Measurements from ENCODE around the gene HOXA6. TPM values are rescaled to one million over a fixed set of nuclear protein-coding genes. Genes with fewer than 3 reads are reported as not detected.

HOXA6 gene
- total and polyA plus RNA-seq, 2 donors (not counting 1 experiment from before 2014, with no cell fraction given), result 0.18 to 0.49 TPM

- peak overlapping the region in 3 of 5 experiments; percentile 2 to 30 (median 27) for H3K4me3 ChIP-seq (ENCODE audit: control extremely low read depth in 1 of 5, extremely low read depth in 1 of 5, insufficient read depth in 1 of 5, low read depth in 2 of 5, low read length in 4 of 5)
Measured at GRCh38 chr7:27148031-27148755, 619 bp upstream of the HOXA6 start.

More at GRCh38 chr7:27148031-27148755, 619 bp upstream of the HOXA6 start:
- Mint-ChIP-seq H3K4me3 (peak overlapping the region; percentile 80), H3K9me3 (ENCODE audit: insufficient read depth) (no peaks in the 10 kb centered on the region), H3K27me3 (peaks cover 62% of the 10 kb centered on the region), H3K27ac (peak overlapping the region; percentile 20), H3K4me1 (peaks cover 33% of the 10 kb centered on the region)
- no peak overlapping the region for H2AFZ ChIP-seq (ENCODE audit: insufficient read depth, low read depth, low read length, poor library complexity, severe bottlenecking)
- intact Hi-C loops (cut with micrococcal nuclease), result no loop called here
- CTCF ChIA-PET, result interaction anchor here (0.7 to 6.9 kb wide), 11 partner anchors 14 to 752 kb away, joined by 3 to 52 read pairs (median 4); no protein-coding TSS in a partner anchor
- H3K79me2 ChIP-seq (ENCODE audit: control insufficient read depth, insufficient read depth, low read length), result no peaks in the 10 kb centered on the region
- peaks cover 48 to 55% of the 10 kb centered on the region in 2 donors for H3K4me1 ChIP-seq (ENCODE audit: control insufficient read depth in 2 of 2, insufficient read depth in 2 of 2, low read length in 2 of 2)
- peak overlapping the region; percentile 50 for H3K9ac ChIP-seq (ENCODE audit: low read length)
- TF ChIP-seq CTCF (IDR thresholded peaks at IDR 0.05), result no peak
- TF ChIP-seq EZH2 (IDR thresholded peaks at IDR 0.05; ENCODE audit: borderline replicate concordance, insufficient read depth, low read depth, low read length, poor library complexity, severe bottlenecking), result no peak
- POLR2A ChIA-PET, result interaction anchor here (0.6 kb wide), 1 partner anchor 1289 kb away, joined by 6 read pairs; no protein-coding TSS in a partner anchor
- peaks cover 7% of the 10 kb centered on the region for H4K20me1 ChIP-seq (ENCODE audit: control insufficient read depth, insufficient read depth, low read length, poor library complexity, severe bottlenecking)
- peaks cover 0 to 82% (median 0%) of the 10 kb centered on the region in 3 donors for H3K9me3 ChIP-seq (ENCODE audit: control extremely low read depth in 1 of 3, control insufficient read depth in 2 of 3, insufficient read depth in 1 of 3, low read length in 2 of 3)
- H3K4me2 ChIP-seq (replicated peaks; ENCODE audit: low read depth, low read length, poor library complexity, severe bottlenecking), result peak overlapping the region; percentile 69
- ATAC-seq (ENCODE audit: low read depth), result no peak
- H3K36me3 ChIP-seq (replicated peaks in 1 of 2; ENCODE audit: control extremely low read depth in 1 of 2, control insufficient read depth in 1 of 2, extremely low read depth in 1 of 2, insufficient read depth in 2 of 2, low read length in 1 of 2), result no peaks in the 10 kb centered on the region
- no peak overlapping the region for H3K27ac ChIP-seq (ENCODE audit: low read length in 2 of 2)
- 4% methylated on average over 28 of the region's 28 CpGs for WGBS (ENCODE audit: insufficient coverage)
- DNase-seq, result peak; percentile 35
- H3K27me3 ChIP-seq (replicated peaks in 1 of 4; ENCODE audit: control extremely low read depth in 1 of 4, control insufficient read depth in 3 of 4, insufficient read depth in 4 of 4, low read length in 3 of 4), result peaks cover 0 to 92% (median 67%) of the 10 kb centered on the region in 4 experiments

Data from B cell (primary cell).